Anterior cingulate cortex (tissue), 58 donors: ENCODE measurements around the gene DNMT3L.
"Not testable (repeated sequence)": the region's sequence is repeated elsewhere in the genome, so short reads cannot be mapped to it uniquely, and the experiment has no call there.

Experiments
- DNase-seq, 58 donors: peaks; one replicate each; lab custom pipeline; 2025; lab: John Stamatoyannopoulos, UW

Gene DNMT3L

DNA sequence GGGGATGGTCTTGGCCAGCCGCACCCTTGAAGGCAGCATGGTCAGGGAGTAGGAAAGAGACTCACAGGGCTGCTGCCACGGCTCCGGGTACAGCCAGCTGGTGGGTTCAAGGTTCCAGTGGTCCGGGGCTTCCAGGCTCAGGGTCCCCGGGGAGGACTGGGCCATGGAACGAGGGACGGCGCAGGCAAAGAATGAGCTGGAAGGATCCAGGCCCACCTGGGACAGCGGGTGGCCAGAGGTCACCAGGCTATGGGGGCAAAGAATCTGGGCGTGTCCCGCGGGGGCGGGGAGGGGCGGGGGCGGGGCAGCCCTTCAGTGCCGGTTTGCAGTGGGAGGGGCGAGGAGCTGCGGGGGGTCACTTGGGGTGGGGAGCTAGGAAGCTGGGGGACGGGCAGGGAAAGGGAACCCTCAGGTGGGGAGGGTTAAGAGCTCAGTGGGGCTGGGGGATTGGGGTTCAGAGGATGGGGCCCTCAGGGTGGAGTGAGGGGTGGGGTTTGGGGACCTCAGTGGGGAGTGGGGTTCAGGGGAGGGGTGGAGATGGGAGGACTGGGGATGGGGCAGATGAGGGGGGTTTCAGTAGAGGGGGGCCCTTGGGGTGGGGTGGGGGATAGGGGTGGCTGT is at the start of gene DNMT3L:
Gene DNMT3L, minus strand, starts transcription at position 223 of the 621 bp plus-strand sequence. CDS start 638 bp downstream, outside the sequence.
- no peak for DNase-seq

DNA sequence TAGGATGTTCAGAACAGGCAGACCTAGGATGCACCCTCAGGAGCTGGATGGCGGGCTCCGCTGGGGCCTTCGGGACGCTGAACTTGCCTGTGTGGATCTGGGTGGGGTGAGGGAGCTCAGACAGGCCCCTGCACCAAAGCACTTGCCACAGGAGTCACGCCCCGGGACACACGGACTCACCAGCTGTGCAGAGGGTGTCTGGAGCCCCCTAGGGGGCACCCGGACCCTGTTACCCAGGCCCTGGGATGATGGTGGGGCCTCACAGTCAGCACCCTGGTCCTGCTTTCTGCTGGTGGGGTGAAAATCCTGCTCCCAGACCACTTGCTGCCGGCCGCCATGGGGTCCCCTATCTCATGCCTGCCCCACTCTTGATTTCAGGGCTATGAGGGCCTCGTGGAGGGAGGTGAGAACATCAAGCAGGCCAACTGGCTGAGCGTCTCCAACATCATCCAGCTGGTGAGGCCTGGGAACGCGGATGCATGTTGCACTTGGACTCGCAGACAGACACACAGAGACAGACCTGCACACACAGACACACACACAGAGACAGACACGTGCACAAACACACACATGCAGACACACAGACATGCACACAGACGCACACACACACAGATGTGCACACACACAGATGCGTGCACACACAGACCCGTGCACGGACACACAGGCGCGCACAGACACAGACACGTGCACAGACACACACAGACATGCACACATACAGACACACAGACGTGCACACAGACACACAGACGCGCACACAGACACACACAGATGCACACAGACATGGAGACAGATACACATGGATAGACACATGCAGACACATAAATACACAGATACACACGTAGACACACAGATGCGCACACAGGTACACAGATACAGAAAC is 49.2 kb upstream of the DNMT3L start:
- DNase-seq = no peak

DNA sequence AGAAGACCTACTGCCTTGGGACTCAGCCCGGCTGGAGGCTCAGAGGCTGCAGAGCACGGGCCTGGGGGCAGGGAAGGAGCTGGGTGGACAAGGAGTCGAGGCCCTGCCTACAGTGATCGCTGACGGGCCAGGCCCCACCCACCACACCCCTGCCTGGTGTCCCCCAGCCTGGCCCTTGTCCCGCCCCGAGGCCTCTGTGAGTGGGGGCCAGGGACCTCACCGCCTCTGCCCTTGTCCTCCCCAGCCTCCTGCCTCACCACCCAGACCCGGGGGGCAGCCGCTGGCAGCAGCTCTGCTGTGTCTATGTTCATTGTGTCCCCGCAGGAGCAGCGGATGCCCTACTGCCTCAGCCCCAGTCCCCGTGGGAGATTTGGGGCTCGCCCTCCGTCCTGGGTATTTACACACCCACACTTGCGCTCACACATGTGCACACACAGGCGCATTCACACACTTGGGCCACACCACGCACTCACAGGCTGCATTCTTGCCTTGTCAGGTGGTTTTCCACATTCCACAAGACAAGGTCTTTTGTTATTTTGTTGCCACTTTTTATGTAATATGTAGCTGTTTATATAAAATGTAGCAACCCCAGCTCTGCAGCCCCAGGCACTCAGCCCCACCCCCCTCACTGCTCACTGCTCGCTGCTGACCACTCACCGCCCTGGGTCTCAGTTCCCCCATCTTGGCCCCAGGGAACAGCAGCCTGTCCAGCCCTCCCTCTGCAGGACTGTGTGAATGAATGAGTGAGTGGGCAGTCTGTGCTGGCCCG is 45.4 kb upstream of the DNMT3L start:
- no peak for DNase-seq

DNA sequence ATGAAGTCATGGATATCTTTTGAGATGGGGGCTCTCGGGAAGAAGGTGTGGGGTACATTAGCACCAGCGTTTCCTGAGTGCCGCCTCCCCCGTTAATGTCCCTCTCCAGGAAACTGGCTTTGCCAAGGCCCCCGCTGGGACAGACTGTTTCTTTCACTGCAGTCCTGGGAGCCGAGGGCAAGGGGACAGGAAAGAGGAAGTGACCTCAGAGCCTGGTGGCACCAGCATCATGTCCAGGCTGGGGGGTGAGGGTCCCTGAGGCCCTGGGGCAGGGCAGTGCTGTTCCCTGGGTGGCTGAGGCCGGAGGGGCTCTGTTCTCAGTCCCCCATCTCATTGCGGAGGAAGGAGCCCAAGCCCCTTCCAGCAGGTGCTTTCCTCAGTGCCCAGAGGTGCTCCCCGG is 44.0 kb upstream of the DNMT3L start:
- DNase-seq = peak in 10 of 58 donors; percentile 24 to 61 (median 34)

DNA sequence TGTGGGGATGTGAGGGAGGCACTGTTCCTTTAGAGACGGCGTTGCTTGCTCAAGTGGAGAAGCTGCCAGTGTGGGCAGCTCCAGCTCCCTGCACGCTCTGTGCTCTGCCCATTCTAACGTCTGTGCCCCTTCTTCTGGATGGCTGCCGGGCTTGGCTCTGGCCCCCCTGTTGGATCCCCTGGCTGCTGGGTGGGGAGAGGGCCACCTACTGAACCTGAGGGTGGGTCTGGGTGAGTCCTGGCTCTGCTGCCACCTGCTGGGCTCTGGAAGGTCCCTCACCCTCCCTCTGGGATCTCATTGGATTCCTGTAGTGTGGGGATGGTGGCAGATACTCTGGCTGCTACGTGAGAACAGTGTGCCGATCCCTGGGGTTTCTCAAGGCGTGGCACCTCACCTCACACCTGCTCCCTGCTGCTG is 43.2 kb upstream of the DNMT3L start:
- DNase-seq = peak in 51 of 58 donors; percentile 14 to 80 (median 55)

DNA sequence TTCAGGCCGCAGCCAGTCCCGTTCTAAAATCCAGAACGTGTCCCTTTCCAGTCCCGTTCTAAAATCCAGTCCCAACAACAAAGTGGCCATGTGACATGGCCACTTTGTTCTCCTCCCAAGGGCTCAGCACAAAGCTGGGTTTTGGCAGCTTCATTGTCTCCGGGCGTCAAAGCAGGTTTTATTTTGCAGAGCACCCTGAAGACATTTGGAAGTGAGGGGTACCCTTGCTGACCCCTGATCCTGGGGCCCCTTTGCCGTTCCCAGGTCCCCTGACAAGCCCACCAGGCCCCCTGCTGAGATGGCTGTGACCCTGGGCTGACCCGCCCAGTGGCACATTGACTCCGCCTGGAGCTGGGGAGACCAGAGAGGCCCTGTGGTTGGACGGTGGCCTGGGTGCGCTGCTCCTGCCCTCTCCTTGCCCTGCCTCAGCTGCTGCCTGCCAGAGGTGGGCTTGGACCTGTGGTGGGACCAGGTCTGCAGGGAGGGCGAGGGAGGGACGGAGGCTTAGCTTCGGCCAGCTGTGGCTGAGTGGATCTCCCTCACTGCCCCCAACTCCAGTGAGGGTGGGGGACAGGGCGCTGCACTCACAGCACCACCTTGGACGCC is 42.4 kb upstream of the DNMT3L start:
- DNase-seq = peak in 22 of 58 donors; percentile 21 to 65 (median 42)

DNA sequence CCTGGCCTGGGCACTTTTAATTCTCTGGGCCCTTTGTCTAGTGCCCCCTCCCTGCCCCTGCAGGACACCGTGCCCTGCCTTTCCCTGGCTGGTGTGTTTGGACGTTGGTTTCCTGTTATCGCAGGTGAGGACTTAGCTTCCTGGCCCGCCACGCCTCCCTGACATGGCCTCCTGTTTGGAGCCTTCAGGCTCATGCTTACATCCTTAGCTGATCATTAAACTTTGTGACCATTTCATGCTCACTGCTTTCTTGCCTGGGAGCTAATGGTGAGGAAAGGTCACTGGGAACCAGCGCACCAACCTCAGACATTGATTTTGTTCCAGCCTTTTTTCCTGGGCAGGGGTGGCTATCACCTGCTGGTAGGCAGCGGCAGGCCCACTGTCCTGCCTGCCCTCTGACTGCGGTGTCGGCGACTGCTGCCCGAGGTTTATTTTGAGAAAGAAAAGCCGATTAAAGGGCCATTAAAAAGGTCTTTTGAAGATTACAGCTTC is 41.8 kb upstream of the DNMT3L start:
- peak in 2 of 58 donors; percentile 28 to 29 for DNase-seq

DNA sequence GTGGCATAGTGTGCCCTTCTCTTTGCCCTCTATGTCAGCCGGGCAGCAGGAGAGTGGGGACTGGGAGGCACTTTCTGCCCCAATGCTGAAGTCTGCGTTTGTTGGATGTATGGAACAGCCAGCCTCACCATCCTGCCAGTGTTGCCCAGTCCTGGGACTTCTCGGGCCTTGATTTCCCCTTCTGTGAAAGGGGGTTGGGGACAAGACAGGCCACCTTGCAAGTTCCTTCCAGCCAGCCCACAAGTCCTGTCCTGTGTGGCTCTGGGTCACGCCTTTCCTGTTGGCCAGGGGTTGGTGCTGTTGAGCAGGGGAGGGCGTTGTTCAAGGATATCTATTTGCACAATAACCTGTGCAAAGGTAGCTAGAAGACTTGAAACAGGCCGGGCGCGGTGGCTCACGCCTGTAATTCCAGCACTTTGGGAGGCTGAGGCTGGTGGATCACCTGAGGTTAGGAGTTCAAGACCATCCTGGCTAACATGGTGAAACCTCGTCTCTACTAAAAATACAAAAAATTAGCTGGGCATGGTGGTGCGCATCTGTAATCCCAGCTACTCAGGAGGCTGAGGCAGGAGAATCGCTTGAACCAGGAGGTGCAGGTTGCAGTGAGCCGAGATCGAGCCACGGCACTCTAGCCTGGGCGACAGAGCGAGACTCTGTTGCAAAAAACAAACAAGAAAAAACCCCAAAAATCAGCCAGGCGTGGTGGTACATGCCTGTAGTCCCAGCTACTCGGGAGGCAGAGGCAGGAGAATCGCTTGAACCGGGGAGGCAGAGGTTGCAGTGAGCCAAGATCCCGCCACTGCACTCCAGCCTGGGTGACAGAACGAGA is 41.1 kb upstream of the DNMT3L start:
- not testable (repeated sequence) for DNase-seq

DNA sequence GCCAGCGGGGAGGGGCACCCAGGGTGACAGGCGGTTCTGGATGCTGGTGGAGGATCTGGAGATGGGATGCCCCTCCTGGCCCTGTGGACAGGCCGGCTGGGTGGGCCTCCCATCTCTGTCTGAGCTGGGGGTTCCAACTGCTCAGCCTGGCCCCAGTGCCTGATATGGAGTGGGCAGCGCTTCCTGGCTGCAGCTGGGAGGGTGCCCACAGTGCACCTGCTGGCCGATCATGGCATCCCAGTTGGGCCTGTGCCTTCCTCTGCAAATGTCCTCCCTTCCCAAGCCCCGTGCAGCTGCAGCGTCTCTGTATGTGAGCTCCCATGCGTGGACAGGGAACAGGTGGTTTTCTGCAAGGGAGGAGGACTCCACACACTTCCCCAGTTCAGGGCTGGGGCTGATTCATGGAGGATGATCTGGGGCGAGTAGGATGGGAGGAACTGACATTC is 40.3 kb upstream of the DNMT3L start:
- DNase-seq = peak in 10 of 58 donors; percentile 8 to 50 (median 30)

DNA sequence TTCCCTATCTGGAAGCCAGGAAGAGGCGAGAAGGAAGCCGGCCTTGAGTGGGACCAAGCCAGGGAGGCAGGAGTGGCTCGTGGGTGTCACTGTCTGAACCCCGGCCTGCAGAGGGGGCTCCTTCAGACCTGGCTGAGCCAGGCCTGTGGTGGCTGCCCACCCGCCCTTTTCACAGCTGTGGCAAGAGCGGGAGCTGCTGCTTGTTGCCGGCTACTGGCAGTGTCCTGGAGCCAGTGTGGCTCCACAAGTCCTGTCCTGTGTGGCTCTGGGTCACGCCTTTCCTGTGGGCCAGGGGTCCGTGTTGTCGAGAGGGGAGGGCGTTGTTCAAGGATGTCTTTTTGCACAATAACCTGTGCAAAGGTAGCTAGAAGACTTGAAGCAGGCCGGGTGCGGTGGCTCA is 39.4 kb upstream of the DNMT3L start:
- DNase-seq = no peak

DNA sequence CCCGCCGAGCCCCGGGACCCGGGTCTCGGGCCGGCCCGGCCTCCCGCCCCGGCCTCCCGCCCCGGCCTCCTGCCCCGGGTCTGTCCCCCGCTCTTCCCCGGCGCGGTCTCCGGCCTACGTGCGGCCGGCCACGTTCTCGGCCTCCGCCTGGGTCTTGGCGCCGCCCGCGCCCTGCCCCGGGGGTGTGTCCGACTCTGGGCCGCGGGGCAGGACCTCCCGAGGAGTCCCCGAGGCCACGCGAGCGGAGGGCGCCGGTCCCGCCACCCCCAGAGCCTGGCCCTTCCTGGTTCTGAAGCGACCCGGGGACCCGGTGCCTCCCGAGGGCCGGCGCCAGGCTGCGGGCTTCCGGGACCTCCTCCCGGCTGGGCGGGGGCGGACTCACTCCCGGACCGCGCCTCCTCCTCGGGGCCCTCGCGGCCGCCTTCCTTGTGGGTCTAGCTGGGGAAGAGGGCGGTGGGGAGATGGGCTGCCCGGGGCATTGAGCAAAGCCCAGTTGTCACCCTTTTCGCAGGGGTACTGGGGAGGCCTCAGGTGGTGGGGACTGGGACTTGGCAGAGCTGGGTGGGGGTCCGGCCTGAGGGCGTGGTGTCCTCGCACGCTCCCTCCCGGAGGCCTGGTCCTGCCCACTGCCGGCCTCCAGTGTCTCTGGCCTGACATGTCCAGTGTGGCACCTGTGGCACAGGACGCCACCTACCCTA is 38.7 kb upstream of the DNMT3L start:
- peak in 34 of 58 donors; percentile 11 to 66 (median 39) for DNase-seq

DNA sequence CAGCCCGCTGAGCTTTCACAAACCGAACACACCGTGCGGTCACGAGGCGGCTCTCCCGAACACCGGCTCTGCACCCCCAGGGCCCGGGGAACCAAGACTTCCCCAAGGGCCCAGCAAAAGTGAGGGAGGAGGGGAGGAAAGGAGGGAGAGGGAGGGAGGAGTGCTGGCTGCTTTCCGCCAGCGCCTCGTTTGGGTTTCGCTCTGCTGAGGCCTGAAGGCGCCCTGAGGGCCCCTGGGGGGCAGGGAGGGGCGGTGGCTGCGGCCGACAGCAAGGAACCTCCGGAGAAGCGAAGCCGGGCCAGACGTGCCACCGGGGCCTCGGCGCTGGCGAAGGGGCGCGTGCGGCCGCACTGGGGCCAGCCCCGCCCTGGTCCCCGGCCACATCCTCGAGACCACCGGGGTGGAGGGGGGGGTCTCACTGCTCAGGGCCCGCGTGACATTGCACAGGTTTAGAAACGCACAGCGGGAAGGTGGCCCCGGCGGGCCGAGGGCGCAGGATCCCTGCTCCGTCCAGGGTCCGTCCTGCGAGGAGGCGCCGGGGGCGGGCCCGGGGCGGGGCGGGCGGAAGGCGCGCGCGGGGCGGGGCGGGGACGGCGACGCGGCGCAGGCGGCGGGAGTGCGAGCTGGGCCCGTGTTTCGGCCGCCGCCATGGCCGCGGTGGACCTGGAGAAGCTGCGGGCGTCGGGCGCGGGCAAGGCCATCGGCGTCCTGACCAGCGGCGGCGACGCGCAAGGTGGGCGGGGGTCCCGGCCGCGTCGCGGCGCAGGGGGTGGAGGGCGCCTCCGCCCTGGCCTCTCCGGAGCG is 38.0 kb upstream of the DNMT3L start, which contains the start of gene PFKL:
Gene PFKL, plus strand, starts transcription at position 596 of the 804 bp plus-strand sequence. Its CDS starts 53 bp downstream, at position 649.
- DNase-seq = peak in 46 of 58 donors; percentile 18 to 74 (median 58)

DNA sequence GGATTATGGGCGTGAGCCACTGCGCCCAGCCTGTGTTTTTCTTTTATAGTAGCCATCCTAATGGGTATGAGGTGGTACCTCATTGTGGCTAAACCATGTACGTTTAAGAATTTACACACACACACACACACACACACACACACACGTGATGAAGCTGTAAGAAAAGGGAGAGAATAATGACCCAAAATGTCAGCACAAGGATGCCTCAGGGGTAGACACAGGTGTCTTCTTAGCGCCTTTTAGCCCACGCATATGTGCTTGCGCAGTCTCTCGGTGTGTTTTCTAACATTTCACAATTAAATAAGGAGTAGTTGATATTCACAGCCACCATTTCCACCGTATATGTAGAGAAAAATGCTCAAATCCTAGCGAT is 37.4 kb upstream of the DNMT3L start:
- DNase-seq = no peak

DNA sequence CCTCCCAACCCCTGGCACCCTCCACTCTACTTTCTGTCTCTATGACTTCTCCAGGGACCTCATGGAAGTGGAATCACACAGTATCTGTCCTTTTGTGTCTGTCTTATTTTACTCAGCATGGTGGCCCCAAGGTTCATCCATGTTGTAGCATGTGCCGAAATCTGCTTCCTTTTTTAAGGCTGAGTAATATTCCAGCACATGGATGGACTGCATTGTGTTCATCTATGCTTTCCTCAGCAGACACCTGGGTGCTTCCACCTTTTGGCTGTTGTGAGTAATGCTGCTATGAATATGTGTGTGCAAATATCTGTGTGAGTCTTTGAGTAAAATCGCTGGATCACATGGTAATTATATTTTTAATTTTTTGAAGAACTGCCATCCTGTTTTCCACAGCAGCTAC is 36.6 kb upstream of the DNMT3L start:
- DNase-seq = no peak

DNA sequence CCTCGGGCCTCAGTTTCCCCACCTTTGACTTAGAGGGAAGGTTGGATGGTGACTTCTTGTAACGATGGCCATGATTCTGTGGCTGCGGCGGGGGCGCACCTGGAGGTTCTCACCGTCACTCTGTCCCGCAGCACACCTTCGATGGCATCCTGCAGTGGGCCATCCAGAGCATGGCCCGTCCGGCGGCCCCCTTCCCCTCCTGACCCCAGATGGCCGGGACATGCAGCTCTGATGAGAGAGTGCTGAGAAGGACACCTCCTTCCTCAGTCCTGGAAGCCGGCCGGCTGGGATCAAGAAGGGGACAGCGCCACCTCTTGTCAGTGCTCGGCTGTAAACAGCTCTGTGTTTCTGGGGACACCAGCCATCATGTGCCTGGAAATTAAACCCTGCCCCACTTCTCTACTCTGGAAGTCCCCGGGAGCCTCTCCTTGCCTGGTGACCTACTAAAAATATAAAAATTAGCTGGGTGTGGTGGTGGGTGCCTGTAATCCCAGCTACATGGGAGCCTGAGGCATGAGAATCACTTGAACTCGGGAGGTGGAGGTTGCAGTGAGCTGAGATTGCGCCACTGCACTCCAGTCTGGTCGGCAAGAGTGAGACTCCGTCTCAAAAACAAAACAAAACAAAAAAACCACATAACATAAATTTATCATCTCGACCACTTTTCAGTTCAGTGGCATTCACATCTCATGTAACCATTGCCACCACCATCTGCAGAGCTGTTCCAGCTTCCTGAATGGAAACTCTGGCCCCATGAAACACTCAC is 36.0 kb upstream of the DNMT3L start:
- peak in 56 of 58 donors; percentile 13 to 91 (median 76) for DNase-seq

DNA sequence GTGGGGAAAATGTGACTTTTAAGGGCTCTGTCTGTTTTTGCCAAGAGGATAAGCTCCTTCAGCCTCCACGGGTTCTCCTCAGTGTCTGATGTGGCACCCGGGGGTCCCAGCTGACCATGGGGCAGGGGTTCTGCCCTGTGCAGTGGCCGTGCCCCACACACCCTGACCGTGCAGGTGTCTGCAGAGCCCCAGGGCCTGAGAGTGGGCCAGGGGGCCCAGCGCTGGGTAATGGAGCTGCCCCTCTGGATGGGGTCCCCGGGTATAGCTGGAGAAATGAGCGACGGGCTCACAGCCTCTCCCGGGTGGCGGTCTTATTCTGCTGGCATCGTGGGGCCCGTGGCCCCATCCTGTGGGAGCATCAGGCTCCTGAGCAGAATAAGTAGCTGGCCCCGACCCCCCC is 35.2 kb upstream of the DNMT3L start:
- no peak for DNase-seq

DNA sequence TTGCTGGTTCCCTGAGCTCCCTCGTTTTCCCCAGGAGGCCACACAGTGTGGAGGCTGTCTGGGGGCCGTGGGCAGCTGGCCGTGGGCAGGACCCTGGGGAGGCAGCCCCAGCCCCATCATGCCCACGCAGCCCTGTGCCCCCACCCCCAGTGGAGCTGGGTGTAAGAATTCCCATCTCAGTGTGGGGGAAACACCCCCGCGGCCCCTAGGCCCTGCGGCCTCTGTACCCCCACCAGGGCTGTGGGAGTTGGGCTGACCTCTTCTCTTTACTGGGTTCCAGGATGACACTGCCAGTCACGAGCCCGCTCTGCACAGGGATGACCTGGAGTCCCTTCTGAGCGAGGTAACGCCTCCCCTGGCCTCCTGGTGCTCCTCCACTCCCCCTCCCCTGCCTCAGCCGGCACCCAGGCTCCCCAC is 34.4 kb upstream of the DNMT3L start:
- DNase-seq = no peak
